GM18870 (cell line): ENCODE data around the gene TEAD1.

Experiments
- ATAC-seq: cut with Tn5 transposase; IDR thresholded peaks from one replicate; pipeline ENCODE4 v1.9.1; 2021; ENCODE audit warnings: moderate library complexity; ENCODE audit not compliant: unreplicated experiment

Gene TEAD1

GRCh38 chr11:12731841-12732336 lies 57.7 kb downstream of the TEAD1 start:
- ATAC-seq = no peak

- no peak for ATAC-seq
Observed at GRCh38 chr11:12733091-12733490, 58.9 kb downstream of the TEAD1 start.

- no peak for ATAC-seq
Observed at GRCh38 chr11:12734625-12735024, 60.4 kb downstream of the TEAD1 start.

- ATAC-seq = no peak
Observed at GRCh38 chr11:12735262-12735661, 61.0 kb downstream of the TEAD1 start.

- ATAC-seq = no peak
Observed at GRCh38 chr11:12737024-12737423, 62.8 kb downstream of the TEAD1 start.

GRCh38 chr11:12741671-12742216 lies 67.5 kb downstream of the TEAD1 start:
- no peak for ATAC-seq

GRCh38 chr11:12743834-12744449 lies 69.7 kb downstream of the TEAD1 start:
- ATAC-seq = no peak

- ATAC-seq = no peak
Observed at GRCh38 chr11:12744826-12745502, 70.7 kb downstream of the TEAD1 start.

GRCh38 chr11:12745787-12746186 lies 71.6 kb downstream of the TEAD1 start:
- no peak for ATAC-seq

GRCh38 chr11:12746593-12747097 lies 72.4 kb downstream of the TEAD1 start:
- no peak for ATAC-seq

- no peak for ATAC-seq
Observed at GRCh38 chr11:12748561-12748960, 74.3 kb downstream of the TEAD1 start.

GRCh38 chr11:12749442-12749841 lies 75.2 kb downstream of the TEAD1 start:
- no peak for ATAC-seq

GRCh38 chr11:12750181-12750580 lies 76.0 kb downstream of the TEAD1 start:
- no peak for ATAC-seq

- no peak for ATAC-seq
Observed at GRCh38 chr11:12752868-12753524, 78.8 kb downstream of the TEAD1 start.

GRCh38 chr11:12754021-12754420 lies 79.8 kb downstream of the TEAD1 start:
- no peak for ATAC-seq

- no peak for ATAC-seq
Observed at GRCh38 chr11:12754582-12755234, 80.5 kb downstream of the TEAD1 start.

- no peak for ATAC-seq
Observed at GRCh38 chr11:12755510-12756453, 81.6 kb downstream of the TEAD1 start.

GRCh38 chr11:12756454-12756806 lies 82.2 kb downstream of the TEAD1 start:
- no peak for ATAC-seq

GRCh38 chr11:12756867-12757266 lies 82.6 kb downstream of the TEAD1 start:
- no peak for ATAC-seq

- ATAC-seq = no peak
Observed at GRCh38 chr11:12757416-12757815, 83.2 kb downstream of the TEAD1 start.
